HG03045 (cell line): ENCODE results near the gene C1orf159.

Experiments used
- ATAC-seq: cut with Tn5 transposase; IDR thresholded peaks from one replicate; pipeline ENCODE4 v1.9.1; 2021; ENCODE audit warnings: mild to moderate bottlenecking, moderate library complexity; ENCODE audit not compliant: unreplicated experiment

Gene C1orf159

DNA sequence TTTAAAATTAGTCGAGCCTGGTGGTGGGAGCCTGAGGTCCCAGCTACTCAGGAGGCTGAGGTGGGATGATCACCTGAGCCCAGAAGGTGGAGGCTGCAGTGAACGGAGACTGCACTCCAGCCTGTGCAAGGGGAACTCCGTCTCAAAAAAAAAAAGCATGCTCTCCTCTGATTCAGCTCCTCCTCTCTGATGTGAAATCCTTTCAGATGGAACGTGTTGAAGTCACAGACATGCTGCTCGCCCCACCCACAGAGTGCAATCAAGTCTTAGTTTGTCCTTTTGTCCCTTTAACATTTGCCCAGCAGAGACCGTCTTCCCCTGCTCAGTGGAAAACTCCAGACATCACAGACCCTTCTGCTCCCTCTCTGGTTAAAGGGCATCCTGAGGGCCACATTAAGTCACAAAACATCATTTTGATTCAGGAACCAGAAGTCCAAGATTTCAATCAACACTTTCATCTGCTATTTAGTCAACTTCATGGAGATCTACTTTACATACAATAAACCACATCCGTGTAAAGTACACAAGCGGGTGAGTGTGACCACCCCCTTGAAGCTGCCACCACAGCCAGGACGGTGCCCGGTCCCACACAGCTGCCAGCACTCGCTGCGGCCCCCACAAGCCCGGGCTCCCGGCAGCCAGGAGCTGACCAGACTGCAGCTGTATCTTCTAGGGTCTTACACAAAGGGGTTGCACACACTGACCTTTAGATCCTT lies 22.8 kb downstream of the C1orf159 start:
- ATAC-seq = no peak

DNA sequence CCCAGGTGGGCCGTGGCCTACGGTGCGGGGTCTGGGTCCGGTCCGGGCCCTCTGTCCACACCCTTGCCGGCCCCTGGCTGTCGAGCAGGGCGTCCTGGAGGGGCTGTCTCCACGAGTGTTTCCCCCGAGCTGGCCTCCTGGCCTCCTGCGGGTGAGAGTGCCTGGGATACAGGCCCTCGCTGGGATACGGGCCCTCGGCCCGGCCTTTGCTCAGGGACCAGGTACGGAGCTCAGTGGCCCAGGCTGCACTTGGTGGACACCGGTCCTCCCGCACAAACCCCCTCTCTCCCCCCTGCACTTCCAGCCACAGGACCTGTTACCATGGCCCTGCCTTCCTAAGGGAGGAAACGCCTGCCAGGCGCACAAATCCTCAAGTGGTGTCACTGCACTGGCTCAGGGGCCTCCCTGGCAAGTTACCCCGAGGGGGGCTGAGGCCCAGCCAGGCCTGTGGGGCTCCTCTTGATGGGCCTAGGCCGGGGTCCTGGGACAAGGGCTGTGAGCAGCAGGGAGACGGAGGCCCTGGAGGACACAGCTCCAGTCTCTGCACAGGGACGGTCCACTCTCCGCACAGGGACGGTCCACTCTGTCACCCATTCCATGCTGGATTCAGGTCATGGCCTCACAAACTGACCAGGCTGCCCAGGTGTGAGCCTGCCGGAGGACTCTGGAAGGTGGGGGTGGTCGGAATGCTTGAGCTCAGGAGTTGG lies 23.6 kb downstream of the C1orf159 start:
- no peak for ATAC-seq

DNA sequence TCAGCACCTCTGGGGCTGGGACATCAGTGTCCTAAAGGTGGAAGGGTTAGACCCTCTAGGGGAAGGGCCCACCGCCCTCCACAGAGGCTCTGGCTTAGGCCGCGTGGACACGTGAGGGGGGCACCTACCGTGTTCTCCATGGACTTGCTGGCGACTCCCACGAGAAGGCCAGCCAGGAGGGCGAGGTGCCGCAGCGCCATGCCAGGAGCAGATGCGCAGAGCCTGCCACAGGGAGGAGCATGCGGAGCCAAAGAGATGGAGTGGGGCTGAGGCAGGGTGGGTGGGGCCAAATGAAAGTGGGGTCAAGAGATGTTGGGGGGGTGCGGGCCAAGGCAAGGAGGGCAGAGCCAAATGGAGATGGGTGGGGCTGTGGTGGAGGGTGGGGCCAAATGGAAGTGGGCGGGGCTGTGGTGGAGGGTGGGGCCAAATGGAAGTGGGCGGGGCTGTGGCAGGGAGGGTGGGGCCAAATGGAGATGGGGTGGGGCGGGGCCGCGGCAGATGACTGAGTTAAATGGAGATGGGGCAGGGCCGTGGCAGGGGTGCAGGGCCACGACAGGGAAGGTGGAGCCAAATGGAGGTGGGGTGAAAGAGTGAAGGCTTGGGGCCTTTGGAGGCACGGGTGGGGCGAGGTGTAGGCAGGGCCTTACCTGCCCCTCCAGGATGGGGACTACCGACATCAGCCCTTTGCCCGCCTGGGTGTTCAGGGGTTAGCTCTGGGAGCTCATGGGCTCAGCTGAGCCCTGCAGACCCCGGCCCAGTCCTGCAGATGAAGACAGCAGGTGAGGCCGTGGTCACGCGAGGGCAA lies 24.3 kb downstream of the C1orf159 start:
- ATAC-seq = no peak

DNA sequence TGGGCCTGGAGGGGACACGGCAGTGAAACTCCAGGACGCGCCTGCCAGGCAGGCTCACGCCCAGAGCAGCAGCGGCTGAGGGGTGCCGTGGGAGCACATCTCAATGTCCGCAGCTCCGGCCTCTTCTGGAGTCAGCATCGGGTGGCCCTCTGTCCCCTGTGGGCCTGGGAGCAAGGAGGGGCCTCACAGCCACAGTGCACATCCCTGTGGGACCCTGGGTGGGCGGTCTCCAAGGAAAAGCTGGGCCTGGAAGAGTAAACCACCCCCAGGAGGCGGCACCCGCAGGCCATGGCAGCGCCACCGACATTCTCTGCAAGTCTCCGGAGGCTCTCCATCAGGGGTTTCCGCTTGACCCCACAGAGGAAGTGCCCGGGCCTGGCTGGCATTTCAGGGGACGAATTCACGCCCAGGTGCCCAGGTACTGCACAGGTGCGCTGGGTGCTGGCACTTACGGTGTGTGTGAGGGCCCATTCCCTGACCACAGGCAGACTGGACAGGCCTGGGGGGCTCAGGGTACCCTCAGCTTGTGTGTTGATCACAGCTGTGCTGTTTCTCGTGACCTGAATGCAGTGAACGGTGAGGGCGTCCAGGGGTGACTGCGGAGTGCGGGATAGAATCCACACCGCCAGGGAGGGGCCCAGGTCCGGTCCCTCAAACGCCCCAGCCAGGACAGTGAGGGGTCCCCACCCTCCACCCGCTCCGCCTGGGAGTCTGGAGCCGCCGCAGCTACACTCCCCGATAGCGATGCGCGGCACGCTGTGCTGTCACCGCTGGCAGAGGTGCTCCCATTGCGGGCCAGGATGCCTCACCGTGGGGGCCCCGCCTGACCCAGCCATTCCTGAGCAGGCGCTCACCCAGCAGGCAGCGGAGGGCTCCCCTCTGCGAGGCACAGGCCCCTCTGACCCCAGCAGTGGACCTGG lies 25.2 kb downstream of the C1orf159 start:
- ATAC-seq = no peak

DNA sequence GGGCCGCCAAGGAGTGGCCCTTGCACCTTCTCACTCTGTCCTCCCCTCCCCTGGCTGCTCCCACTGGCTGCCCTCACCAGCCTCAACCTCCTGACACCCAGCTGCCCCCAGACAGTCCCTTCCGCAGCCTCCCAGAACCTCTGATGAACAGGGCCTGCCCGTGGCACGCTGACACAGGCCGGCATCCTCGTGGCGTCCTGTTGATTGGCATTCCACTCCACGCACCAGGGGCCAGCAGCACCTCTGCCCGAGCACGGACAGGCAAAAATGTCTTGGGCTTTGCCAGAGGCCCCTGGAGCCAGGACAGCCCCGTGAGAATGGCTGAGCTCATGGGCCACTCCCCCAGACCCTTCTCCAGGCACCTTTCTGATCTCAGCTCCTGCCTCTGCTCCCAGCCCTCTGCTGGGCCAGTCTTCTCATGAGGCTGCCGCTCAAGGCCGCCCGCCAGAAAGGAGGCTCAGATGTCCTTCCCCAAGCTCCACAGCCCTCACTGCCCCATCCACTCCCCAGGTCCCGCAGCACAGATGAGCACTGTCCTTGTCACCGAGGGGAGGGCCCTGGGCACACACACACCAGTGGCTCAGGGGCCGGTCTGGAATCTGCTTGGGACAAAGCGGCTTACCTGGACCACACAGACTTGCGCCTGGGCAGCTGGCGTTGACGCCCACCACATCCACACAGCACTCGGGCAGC lies 26.0 kb downstream of the C1orf159 start:
- ATAC-seq = no peak

DNA sequence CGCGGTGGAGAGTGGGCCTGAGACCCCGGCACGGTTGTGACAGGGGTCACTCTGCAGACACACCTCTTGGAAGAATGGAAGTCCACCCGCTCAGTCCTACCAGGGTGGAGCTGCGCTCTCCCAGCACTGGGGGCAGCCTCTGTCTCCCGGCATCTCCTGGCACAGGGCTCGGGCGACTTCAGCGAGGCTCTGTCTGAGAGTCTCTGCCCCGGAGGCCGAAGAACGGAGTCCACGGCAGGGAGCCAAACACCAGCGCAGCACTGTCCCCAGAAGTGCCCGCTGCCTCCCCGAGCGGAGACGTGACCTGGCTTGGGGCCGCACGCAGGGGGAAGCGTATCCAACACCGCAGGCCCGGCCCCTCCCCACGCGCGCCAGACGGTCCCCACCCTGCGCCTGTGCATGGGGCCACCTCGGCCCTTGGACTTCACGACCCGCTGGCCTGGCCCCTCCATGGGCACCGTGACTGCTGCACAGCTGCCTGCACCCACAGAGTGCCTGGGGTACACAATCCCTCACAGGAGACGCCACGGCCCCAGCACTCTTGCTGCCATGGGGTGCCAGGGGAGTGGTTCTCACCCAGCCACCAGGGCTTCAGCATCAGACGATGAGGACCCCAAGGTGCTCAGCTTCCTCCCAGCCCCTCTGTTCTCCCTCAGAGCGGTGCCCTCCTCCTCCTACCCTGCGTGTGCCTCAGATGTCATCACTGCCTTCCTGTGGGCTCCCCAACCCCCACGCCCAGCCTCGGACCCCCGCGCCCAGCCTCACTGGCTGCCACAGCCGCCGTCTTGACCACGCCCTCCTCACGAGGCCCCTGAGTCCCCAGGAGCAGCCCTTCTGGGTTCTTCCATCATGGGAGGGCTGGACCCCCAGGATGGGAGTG lies 26.8 kb downstream of the C1orf159 start:
- ATAC-seq = no peak

DNA sequence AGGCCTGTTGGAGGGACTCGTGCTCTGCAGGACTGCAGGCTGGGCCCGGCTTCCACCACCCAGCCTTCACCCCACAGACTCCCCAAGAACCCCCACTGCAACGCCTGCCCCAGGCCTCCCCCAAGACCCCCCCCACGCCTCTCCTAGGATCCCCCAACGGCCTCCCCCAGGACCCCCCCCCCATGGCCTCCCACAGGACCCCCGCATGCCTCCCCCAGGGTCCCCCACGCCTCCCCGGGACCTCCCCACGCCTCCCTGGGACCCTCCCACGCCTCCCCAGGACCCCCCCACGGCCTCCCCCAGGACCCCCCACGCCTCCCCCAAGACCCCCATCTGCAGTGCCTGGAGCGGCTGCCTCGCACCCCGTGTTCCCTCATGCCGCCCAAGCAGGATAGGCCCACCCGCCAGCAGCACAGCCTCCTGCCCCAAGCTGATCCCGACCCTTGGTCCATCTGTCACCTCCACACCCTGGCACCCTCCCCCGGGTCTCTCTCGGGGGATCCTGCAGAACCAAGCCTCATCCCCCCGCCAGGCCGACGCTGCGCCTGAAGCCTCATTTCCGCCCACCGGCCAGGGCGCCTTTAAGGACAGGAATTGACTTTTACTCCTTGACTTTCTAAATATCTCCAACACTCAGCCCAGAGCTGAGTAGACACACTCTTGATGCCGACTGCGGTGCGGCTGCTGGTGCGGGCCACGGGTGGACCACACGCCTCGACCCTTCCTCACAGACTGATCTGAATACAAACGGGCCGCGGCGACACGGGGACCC lies 27.7 kb downstream of the C1orf159 start:
- no peak for ATAC-seq

DNA sequence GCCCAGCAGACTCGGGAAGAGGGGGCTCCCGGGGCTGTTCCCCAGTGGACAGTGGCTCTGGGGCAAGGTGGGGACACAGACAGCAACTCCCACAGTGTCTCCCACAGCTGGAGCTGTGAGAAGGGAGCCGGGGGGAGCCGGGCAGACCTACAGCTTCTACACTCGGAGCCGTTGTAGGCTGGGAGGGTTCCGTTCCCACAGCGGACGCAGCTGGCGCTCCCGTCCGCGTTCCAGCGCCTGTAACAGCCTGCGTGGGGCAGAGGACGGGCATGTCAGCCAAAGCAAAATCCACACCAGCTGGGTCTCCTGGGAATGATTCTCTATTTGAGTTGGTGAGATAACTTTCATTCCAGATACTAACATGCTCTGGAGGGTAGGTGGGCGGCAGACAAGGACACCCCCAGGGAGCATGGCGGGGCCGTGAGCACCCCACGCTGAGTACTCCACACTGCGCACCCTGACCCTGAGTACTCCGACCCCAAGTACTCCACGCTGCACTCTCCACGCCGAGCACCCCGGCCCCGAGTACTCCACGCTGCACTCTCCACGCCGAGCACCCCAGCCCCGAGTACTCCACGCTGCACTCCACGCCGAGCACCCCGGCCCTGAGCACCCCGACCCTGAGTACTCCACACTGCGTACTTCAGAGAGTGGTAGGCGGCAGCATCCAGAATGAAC lies 28.4 kb downstream of the C1orf159 start:
- ATAC-seq = no peak

DNA sequence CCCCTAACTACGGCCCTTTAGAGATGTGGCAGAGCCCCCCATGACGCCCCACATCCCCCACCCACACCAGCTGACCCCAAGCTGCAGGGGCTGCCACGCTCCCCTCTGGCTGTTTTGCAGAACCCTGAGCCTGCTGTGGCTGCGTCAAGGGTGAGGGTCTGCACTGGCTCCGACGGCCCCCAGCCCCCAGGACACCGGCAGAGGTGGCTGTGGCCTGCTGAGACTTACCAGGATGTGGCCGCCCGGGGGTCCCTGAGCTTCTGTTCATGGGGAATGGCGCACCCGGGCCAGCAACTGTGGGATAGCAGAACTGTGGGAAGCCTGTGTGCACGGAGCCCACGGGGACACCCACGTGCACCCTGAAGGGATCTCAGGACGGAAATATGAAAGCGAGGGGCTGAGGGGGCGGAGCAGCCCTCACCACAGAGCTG lies 29.0 kb downstream of the C1orf159 start:
- no peak for ATAC-seq

DNA sequence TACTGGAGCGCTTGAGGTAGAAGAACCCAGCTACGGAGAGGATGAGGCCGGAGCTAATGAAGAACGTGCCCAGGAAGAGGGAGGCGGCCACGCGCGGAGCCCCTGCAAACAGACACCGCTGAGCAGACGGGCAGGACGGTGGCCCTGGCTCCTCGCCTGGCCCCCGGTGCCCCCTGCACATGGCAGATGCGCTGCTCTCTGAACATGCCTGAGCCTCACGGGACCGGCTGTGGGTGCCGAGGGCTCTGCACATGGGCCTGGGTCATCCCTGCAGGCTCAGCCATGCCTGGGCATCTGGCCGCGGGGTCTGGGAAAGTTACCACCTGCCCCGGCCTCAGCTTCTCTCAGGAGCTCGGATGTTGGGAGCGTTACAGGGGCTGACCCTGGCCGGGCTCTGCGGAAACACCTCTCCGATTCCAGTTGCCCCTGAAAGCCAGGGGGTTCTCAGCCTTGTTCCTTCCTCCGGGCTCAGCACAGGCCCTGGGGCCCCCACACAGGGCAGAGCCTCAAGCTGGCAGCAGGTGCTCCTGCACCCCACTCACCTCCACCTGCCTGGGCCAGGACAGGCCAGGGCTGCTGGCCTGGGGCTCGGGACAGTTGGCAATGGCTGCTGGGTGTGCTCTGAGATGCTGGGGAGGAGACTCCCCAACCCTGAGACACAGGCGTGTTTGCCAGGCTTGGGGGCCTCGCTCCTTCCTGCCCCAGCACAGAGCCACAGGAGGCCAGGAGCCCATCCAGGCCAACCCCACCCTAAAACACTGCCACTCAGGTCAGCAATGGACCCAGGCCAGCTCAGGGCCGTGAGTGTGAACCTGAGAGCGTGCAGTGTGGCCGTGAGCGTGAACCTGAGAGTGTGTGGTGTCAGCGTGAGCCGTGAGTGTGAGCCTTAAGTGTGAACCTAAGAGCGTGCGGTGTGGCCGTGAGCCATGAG lies 29.7 kb downstream of the C1orf159 start:
- no peak for ATAC-seq

DNA sequence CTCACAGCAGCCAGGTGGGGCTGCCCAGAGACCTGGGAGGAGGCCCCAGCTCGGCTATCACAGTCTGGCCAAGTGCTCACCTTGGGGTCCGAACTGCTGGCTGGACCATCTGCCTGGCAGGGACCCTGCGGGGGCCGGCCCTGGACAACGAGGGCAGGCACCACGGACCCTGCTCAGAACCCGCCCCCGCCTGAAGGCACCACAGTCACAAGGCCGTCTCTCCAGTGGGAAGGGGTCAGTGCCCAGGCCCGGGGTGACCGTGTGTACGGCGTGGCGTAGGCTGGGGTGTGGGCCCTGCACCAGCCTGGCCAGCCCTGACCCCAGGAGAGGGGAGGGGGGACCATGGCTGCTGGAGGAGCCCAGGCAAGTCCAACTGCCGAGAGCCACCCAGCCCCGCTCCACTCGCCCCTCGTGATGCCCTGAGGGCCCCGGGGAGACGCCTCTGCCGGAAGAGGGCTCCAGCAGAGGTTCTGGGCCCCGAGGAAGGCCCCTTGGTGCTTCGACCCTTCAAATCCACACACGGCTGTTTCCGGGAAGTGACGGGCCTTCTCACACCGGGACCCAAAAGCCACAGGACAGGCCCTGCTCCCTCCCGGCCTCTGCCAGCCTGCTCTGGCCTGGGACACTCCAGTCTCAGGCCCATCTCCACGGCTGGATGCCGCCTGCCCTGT lies 30.6 kb downstream of the C1orf159 start:
- ATAC-seq = no peak

DNA sequence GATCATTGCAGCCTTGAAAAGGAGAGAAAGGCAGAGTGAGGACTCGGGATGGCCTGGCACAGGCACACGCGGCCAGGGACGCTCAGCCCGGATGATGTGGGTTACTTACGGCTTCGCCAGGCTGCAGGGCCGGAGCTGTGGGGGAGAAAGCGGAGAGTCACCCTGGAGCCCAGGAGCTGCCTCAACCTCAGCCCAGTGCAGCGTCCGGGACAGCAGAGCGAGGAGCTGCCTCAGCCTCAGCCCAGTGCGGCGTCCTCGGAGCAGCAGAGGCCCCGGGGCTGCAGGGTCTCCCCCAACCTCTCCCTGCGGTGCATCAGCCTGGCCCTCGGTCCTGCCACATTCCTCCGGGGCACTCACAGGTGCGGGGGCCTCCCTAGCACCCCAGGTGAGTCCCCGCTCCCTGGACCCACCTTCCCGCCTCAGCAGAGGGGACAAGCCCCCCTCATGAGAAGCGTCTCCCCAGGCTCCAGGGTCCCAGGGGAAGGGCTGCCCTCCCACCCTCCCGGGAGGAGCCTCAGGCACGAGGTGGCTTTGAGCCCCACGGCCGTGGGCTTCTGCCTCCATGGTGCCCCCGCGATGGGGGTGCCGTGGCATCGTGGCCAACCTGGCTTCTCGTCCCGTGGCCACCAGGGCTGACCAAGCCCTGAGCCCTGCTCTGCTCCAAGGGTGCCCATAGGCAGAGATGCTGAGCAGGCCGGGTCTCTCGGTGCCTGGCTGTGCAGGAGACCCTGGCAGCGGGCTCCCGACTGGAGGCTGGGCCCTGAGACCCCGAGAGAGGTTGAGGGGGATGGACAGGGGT lies 31.3 kb downstream of the C1orf159 start:
- no peak for ATAC-seq

DNA sequence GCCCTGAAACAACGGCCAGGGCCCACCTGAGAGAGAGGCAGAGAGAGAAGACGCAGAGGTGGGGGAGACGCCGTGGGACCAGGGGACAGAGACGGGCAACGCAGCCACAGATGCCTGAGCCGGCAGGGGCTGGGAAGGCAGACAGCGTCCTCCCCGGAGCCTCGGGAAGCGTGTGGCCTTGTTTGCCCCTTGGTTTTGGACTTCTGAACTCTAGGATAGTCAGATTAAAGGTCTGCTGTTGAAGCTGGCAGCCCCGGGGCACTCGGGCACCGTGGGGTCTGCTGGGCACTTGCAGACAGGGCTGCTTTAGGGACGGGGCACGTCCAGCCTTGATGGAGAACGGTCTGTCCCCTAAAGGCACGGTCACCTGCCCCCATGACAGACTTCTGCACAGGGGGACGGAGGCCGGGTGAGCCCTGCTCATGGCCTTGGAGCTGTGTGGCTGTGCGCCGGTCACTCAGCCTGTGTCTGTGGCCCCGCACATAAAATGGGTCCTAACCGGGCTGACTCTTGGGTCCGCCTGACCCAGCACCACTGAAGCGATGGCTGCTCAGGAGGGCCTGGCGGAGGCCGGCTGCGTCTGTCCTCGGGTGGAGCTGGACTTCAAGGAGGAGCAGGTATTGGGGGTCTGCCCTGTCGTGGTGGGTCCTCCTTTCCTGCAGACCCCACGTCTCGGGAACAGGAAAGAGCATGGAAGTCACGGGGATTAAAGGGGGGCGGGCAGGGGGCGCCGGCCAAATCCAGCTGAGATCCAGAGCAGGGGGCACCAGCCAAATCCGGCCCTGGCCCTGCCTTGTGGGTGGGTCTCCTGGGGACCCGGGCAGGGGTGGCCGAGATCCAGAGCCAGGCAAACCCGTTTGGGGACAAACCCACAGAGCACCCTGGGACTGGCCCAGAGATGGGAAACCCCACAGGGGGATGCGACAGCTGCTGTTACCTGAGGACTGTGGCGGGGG lies 32.2 kb downstream of the C1orf159 start:
- ATAC-seq = no peak

DNA sequence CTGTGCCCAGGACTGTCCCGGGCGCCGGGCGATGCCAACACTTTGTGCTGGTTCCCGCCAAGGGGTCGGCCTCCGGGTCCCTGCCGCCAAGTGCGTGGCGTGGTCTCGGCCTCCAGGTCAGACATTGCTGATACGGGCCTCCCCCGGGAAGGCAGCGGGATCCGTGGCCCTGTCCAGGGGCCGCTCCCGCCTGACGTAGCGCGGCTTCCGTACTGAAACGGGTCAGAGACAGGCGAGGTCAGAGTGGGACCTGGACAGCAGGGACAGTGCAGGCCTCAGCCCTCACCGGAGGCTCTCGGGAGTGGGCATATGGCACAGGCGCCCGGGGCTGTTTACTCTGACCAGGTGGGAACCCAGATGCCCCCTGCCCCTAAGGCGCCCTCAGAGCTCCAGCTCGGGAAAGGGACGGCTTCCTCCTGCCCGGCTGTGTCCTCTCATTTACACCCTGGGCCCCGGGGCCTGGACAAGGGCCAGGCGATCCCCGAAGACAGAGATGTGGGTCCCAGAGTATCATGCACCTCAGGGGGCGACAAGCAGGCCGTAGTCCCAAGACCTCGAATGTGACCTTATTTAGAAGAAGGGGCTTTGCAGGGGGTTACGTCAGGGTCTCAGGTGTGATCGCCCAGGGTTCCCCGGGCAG lies 33.0 kb downstream of the C1orf159 start:
- ATAC-seq = no peak
